ENCODE measurements around the gene TRAPPC13. TPM values are rescaled to one million over a fixed set of nuclear protein-coding genes. Genes with fewer than 3 reads are reported as not detected.

Gene TRAPPC13
- total and polyA plus RNA-seq, 2 donors (not counting 1 experiment from before 2014, with no cell fraction given): 10.6 to 18.8 TPM

GRCh38 chr5:65654713-65655112 is 29.9 kb downstream of the TRAPPC13 start:
- no peak for ATAC-seq (ENCODE audit: low read depth)
- H3K27me3 Mint-ChIP-seq: no peaks in the 10 kb centered on the region
- intact Hi-C loops (cut with micrococcal nuclease): no loop called here
- Histone ChIP-seq H3K36me3 (replicated peaks in 1 of 2; ENCODE audit: control extremely low read depth in 1 of 2, control insufficient read depth in 1 of 2, extremely low read depth in 1 of 2, insufficient read depth in 2 of 2, low read length in 1 of 2) (peaks cover 2 to 8% of the 10 kb centered on the region in 2 experiments), H3K4me1 (ENCODE audit: control insufficient read depth in 2 of 2, insufficient read depth in 2 of 2, low read length in 2 of 2) (no peaks in the 10 kb centered on the region), H3K27ac (ENCODE audit: low read length in 2 of 2) (no peak overlapping the region), H3K4me3 (ENCODE audit: control extremely low read depth in 1 of 5, extremely low read depth in 1 of 5, insufficient read depth in 1 of 5, low read depth in 2 of 5, low read length in 4 of 5) (no peak overlapping the region), H3K9me3 (ENCODE audit: control extremely low read depth in 1 of 3, control insufficient read depth in 2 of 3, insufficient read depth in 1 of 3, low read length in 2 of 3) (no peaks in the 10 kb centered on the region), H4K20me1 (ENCODE audit: control insufficient read depth, insufficient read depth, low read length, poor library complexity, severe bottlenecking) (no peaks in the 10 kb centered on the region), H3K9ac (ENCODE audit: low read length) (no peak overlapping the region), H3K4me2 (replicated peaks; ENCODE audit: low read depth, low read length, poor library complexity, severe bottlenecking) (no peak overlapping the region), H3K27me3 (replicated peaks in 1 of 4; ENCODE audit: control extremely low read depth in 1 of 4, control insufficient read depth in 3 of 4, insufficient read depth in 4 of 4, low read length in 3 of 4) (no peaks in the 10 kb centered on the region), H3K79me2 (ENCODE audit: control insufficient read depth, insufficient read depth, low read length) (peaks cover 2% of the 10 kb centered on the region), H2AFZ (ENCODE audit: insufficient read depth, low read depth, low read length, poor library complexity, severe bottlenecking) (no peak overlapping the region)
- no CpG with 5 or more reads among the region's 2 CpGs for WGBS (ENCODE audit: insufficient coverage)
- DNase-seq: no peak
- no peak overlapping the region for H3K4me3 Mint-ChIP-seq
- H3K9me3 Mint-ChIP-seq (ENCODE audit: insufficient read depth): no peaks in the 10 kb centered on the region
- TF ChIP-seq EZH2 (IDR thresholded peaks at IDR 0.05; ENCODE audit: borderline replicate concordance, insufficient read depth, low read depth, low read length, poor library complexity, severe bottlenecking): no peak
- POLR2A ChIA-PET: no interaction called here
- no peaks in the 10 kb centered on the region for H3K4me1 Mint-ChIP-seq
- no peak overlapping the region for H3K27ac Mint-ChIP-seq
- CTCF ChIA-PET: no interaction called here

- ChIA-PET CTCF (no interaction called here), POLR2A (no interaction called here)
- no peak overlapping the region for H3K4me2 ChIP-seq (replicated peaks; ENCODE audit: low read depth, low read length, poor library complexity, severe bottlenecking)
- Mint-ChIP-seq H3K27me3 (no peaks in the 10 kb centered on the region), H3K4me1 (no peaks in the 10 kb centered on the region), H3K4me3 (no peak overlapping the region), H3K9me3 (ENCODE audit: insufficient read depth) (no peaks in the 10 kb centered on the region), H3K27ac (no peak overlapping the region)
- WGBS (ENCODE audit: insufficient coverage): no CpG with 5 or more reads among the region's 1 CpG
- no peaks in the 10 kb centered on the region for H3K4me1 ChIP-seq (ENCODE audit: control insufficient read depth in 2 of 2, insufficient read depth in 2 of 2, low read length in 2 of 2)
- DNase-seq (no peak), ATAC-seq (ENCODE audit: low read depth) (no peak)
- no peaks in the 10 kb centered on the region for H3K27me3 ChIP-seq (replicated peaks in 1 of 4; ENCODE audit: control extremely low read depth in 1 of 4, control insufficient read depth in 3 of 4, insufficient read depth in 4 of 4, low read length in 3 of 4)
- H3K27ac ChIP-seq (ENCODE audit: low read length in 2 of 2): no peak overlapping the region
- H3K79me2 ChIP-seq (ENCODE audit: control insufficient read depth, insufficient read depth, low read length): no peaks in the 10 kb centered on the region
- no peaks in the 10 kb centered on the region for H3K9me3 ChIP-seq (ENCODE audit: control extremely low read depth in 1 of 3, control insufficient read depth in 2 of 3, insufficient read depth in 1 of 3, low read length in 2 of 3)
- H3K36me3 ChIP-seq (replicated peaks in 1 of 2; ENCODE audit: control extremely low read depth in 1 of 2, control insufficient read depth in 1 of 2, extremely low read depth in 1 of 2, insufficient read depth in 2 of 2, low read length in 1 of 2): peaks cover 15 to 26% of the 10 kb centered on the region in 2 experiments
- H3K4me3 ChIP-seq (ENCODE audit: control extremely low read depth in 1 of 5, extremely low read depth in 1 of 5, insufficient read depth in 1 of 5, low read depth in 2 of 5, low read length in 4 of 5): no peak overlapping the region
- H3K9ac ChIP-seq (ENCODE audit: low read length): no peak overlapping the region
- TF ChIP-seq EZH2 (IDR thresholded peaks at IDR 0.05; ENCODE audit: borderline replicate concordance, insufficient read depth, low read depth, low read length, poor library complexity, severe bottlenecking): no peak
- no peak for TF ChIP-seq CTCF (IDR thresholded peaks at IDR 0.05)
- no peaks in the 10 kb centered on the region for H4K20me1 ChIP-seq (ENCODE audit: control insufficient read depth, insufficient read depth, low read length, poor library complexity, severe bottlenecking)
- intact Hi-C loops (cut with micrococcal nuclease): no loop called here
- no peak overlapping the region for H2AFZ ChIP-seq (ENCODE audit: insufficient read depth, low read depth, low read length, poor library complexity, severe bottlenecking)
Measured at GRCh38 chr5:65663804-65664521, 39.1 kb downstream of the TRAPPC13 start.

Data from B cell (primary cell).